ENCODE measurements around the gene DKK1. TPM values are rescaled to one million over a fixed set of nuclear protein-coding genes. Genes with fewer than 3 reads are reported as not detected.

The DKK1 gene
- total and polyA plus RNA-seq, 4 donors = 0.08 to 1.1 (median 0.20) TPM; not detected in 1

GRCh38 chr10:52322936-52323335 lies 8.9 kb downstream of the DKK1 start:
- Histone ChIP-seq H3K4me3 (ENCODE audit: low read depth in 1 of 3, low read length in 3 of 3) (no peak overlapping the region), H3K9me3 (ENCODE audit: control insufficient read depth in 4 of 4, low read length in 3 of 4) (no peaks in the 10 kb centered on the region), H3K9ac (ENCODE audit: low read depth in 1 of 2, low read length in 2 of 2) (no peak overlapping the region), H3K4me1 (ENCODE audit: control insufficient read depth in 4 of 4, insufficient read depth in 4 of 4, low read length in 3 of 4) (no peaks in the 10 kb centered on the region), H3K27me3 (ENCODE audit: control insufficient read depth in 4 of 4, insufficient read depth in 4 of 4, low read length in 3 of 4) (peaks cover 0 to 5% (median 0%) of the 10 kb centered on the region in 4 donors), H3K36me3 (ENCODE audit: control insufficient read depth in 4 of 4, insufficient read depth in 3 of 4, low read depth in 1 of 4, low read length in 3 of 4) (no peaks in the 10 kb centered on the region), H3K27ac (ENCODE audit: low read depth in 1 of 2, low read length in 2 of 2) (no peak overlapping the region)
- DNase-seq (ENCODE audit: low spot score) = no peak
- TF ChIP-seq MAX (IDR thresholded peaks at IDR 0.05) (no peak), ZBTB33 (IDR thresholded peaks at IDR 0.05) (no peak), RAD21 (IDR thresholded peaks at IDR 0.05) (no peak), SP1 (IDR thresholded peaks at IDR 0.05) (no peak), JUND (IDR thresholded peaks at IDR 0.05) (no peak), HNF4A (conservative IDR thresholded peaks at IDR 0.05) (no peak), CTCF (IDR thresholded peaks at IDR 0.05; ENCODE audit: low read depth, low read length, missing input control) (no peak), GABPA (IDR thresholded peaks at IDR 0.05 in 1 of 2, conservative IDR thresholded peaks at IDR 0.05 in 1 of 2) (no peak), NR2F2 (IDR thresholded peaks at IDR 0.05) (no peak), FOXA2 (IDR thresholded peaks at IDR 0.05) (no peak), ATF3 (IDR thresholded peaks at IDR 0.05) (no peak), EGR1 (IDR thresholded peaks at IDR 0.05; ENCODE audit: low read depth in 2 of 2) (no peak), REST (IDR thresholded peaks at IDR 0.05) (no peak), HNF4G (IDR thresholded peaks at IDR 0.05) (no peak), FOXA1 (IDR thresholded peaks at IDR 0.05) (no peak)
- 79% methylated on average over 1 of the region's 1 CpG for WGBS

GRCh38 chr10:52326382-52326781 lies 12.3 kb downstream of the DKK1 start:
- Histone ChIP-seq H3K36me3 (ENCODE audit: control insufficient read depth in 4 of 4, insufficient read depth in 3 of 4, low read depth in 1 of 4, low read length in 3 of 4) (no peaks in the 10 kb centered on the region), H3K9ac (ENCODE audit: low read depth in 1 of 2, low read length in 2 of 2) (no peak overlapping the region), H3K27ac (ENCODE audit: low read depth in 1 of 2, low read length in 2 of 2) (no peak overlapping the region), H3K27me3 (ENCODE audit: control insufficient read depth in 4 of 4, insufficient read depth in 4 of 4, low read length in 3 of 4) (no peaks in the 10 kb centered on the region), H3K4me1 (ENCODE audit: control insufficient read depth in 4 of 4, insufficient read depth in 4 of 4, low read length in 3 of 4) (no peaks in the 10 kb centered on the region), H3K4me3 (ENCODE audit: low read depth in 1 of 3, low read length in 3 of 3) (no peak overlapping the region), H3K9me3 (ENCODE audit: control insufficient read depth in 4 of 4, low read length in 3 of 4) (no peaks in the 10 kb centered on the region)
- DNase-seq (ENCODE audit: low spot score) = no peak
- 76% methylated on average over 2 of the region's 2 CpGs for WGBS
- no peak for TF ChIP-seq TAF1 (conservative IDR thresholded peaks at IDR 0.05)
- TF ChIP-seq FOXA2 (IDR thresholded peaks at IDR 0.05) = no peak
- no peak for TF ChIP-seq ATF3 (IDR thresholded peaks at IDR 0.05)
- TF ChIP-seq NR2F2 (IDR thresholded peaks at IDR 0.05) = no peak
- TF ChIP-seq RXRA (IDR thresholded peaks at IDR 0.05) = no peak
- TF ChIP-seq EGR1 (IDR thresholded peaks at IDR 0.05; ENCODE audit: low read depth in 2 of 2) = no peak
- TF ChIP-seq HNF4G (IDR thresholded peaks at IDR 0.05) = no peak
- TF ChIP-seq HNF4A (conservative IDR thresholded peaks at IDR 0.05) = no peak
- TF ChIP-seq JUND (IDR thresholded peaks at IDR 0.05) = no peak
- TF ChIP-seq ZBTB33 (IDR thresholded peaks at IDR 0.05) = no peak
- no peak for TF ChIP-seq FOXA1 (IDR thresholded peaks at IDR 0.05)
- TF ChIP-seq MAX (IDR thresholded peaks at IDR 0.05) = no peak
- no peak for TF ChIP-seq GABPA (IDR thresholded peaks at IDR 0.05 in 1 of 2, conservative IDR thresholded peaks at IDR 0.05 in 1 of 2)
